GM23338 (cell line): ENCODE measurements around the gene TBC1D9B. TPM values are rescaled to one million over a fixed set of nuclear protein-coding genes. Genes with fewer than 3 reads are reported as not detected.

ENCODE experiments used
- ATAC-seq: fragments of 200-7000 bp; cut with Tn5 transposase; 3 replicates; pipeline ENCODE4 v1.9.1; 2020
- DNase-seq: peaks from one replicate; pipeline ENCODE4 v3.0.0-alpha.2; 2015; ENCODE audit warnings: low spot score
- H2AFZ ChIP-seq: fragments of 200-600 bp; sonication (generic); 2 replicates; pipeline ENCODE4 v1.8.0; 2016; ENCODE audit warnings: antibody characterized with exemption, mild to moderate bottlenecking, moderate library complexity
- H3F3A ChIP-seq: fragments of 200-600 bp; sonication (generic); replicated peaks from 2 replicates; pipeline ENCODE4 v1.8.0; 2017; ENCODE audit warnings: antibody characterized with exemption, mixed run types, low read depth
- H3K27ac ChIP-seq: fragments of 200-600 bp; sonication (generic); 2 replicates; pipeline ENCODE4 v1.6.1; 2016; ENCODE audit warnings: low read depth
- H3K27me3 ChIP-seq: fragments of 200-600 bp; sonication (generic); 2 replicates; pipeline ENCODE4 v1.8.0; 2016; ENCODE audit warnings: mild to moderate bottlenecking, mixed run types, moderate library complexity; ENCODE audit not compliant: insufficient read depth
- H3K36me3 ChIP-seq: fragments of 200-600 bp; sonication (generic); 2 replicates; pipeline ENCODE4 v1.8.0; 2016; ENCODE audit warnings: mild to moderate bottlenecking; ENCODE audit not compliant: insufficient read depth
- H3K4me1 ChIP-seq: fragments of 200-600 bp; sonication (generic); 2 replicates; pipeline ENCODE4 v1.8.0; 2016; ENCODE audit warnings: mild to moderate bottlenecking, moderate library complexity; ENCODE audit not compliant: insufficient read depth
- H3K4me2 ChIP-seq: fragments of 200-600 bp; sonication (generic); 2 replicates; pipeline ENCODE4 v1.7.1; 2017; ENCODE audit warnings: mixed run types
- H3K4me3 ChIP-seq: fragments of 200-600 bp; sonication (generic); 2 replicates; pipeline ENCODE4 v1.6.1; 2016; ENCODE audit warnings: mixed run types
- H3K79me2 ChIP-seq: fragments of 200-600 bp; sonication (generic); replicated peaks from 2 replicates; pipeline ENCODE4 v1.8.0; 2017; ENCODE audit warnings: mild to moderate bottlenecking; ENCODE audit not compliant: insufficient read depth
- H3K9me2 ChIP-seq: fragments of 200-600 bp; sonication (generic); 2 replicates; pipeline ENCODE4 v1.8.0; 2017; ENCODE audit not compliant: insufficient read depth
- H4K20me1 ChIP-seq: fragments of 200-600 bp; sonication (generic); replicated peaks from 2 replicates; pipeline ENCODE4 v1.8.0; 2017; ENCODE audit warnings: mild to moderate bottlenecking; ENCODE audit not compliant: insufficient read depth
- H3K27ac Mint-ChIP-seq: 2 replicates; pipeline ENCODE4 v1.8.0; 2020; ENCODE audit warnings: inconsistent platforms, mild to moderate bottlenecking, moderate library complexity, mixed read lengths
- H3K27me3 Mint-ChIP-seq: 3 replicates; pipeline ENCODE4 v1.8.0; 2022; ENCODE audit warnings: low read depth, mild to moderate bottlenecking, moderate library complexity, mixed read lengths, inconsistent platforms; ENCODE audit not compliant: insufficient read depth, poor library complexity
- H3K36me3 Mint-ChIP-seq: 3 replicates; pipeline ENCODE4 v1.8.0; 2021; ENCODE audit warnings: low read depth, mild to moderate bottlenecking, inconsistent platforms, moderate library complexity, mixed read lengths
- H3K4me1 Mint-ChIP-seq: 3 replicates; pipeline ENCODE4 v1.8.0; 2020; ENCODE audit warnings: mild to moderate bottlenecking, inconsistent platforms, mixed read lengths
- H3K4me3 Mint-ChIP-seq: 3 replicates; pipeline ENCODE4 v1.8.0; 2021; ENCODE audit warnings: moderate library complexity, mild to moderate bottlenecking, inconsistent platforms, mixed read lengths
- H3K9me3 Mint-ChIP-seq: 3 replicates; pipeline ENCODE4 v1.8.0; 2020; ENCODE audit warnings: moderate library complexity, mild to moderate bottlenecking, inconsistent platforms, mixed read lengths
- CREB1 ChIP-seq: fragments of 250-450 bp; sonication (Bioruptor Pico); IDR thresholded peaks from 2 replicates; pipeline ENCODE4 v1.5.0; 2020; ENCODE audit warnings: low read depth, mild to moderate bottlenecking, moderate library complexity
- POLR2AphosphoS5 ChIP-seq: IDR thresholded peaks from 2 replicates; pipeline ENCODE4 v1.6.1; 2016; ENCODE audit warnings: antibody characterized with exemption, low read depth
- REST ChIP-seq: IDR thresholded peaks from one replicate; pipeline ENCODE4 v1.6.1; 2018; ENCODE audit warnings: antibody characterized with exemption; ENCODE audit not compliant: unreplicated experiment
- ZNF114 ChIP-seq: fragments of 250-450 bp; sonication (Bioruptor Pico); IDR thresholded peaks from 2 replicates; pipeline ENCODE4 v1.5.0; 2020; ENCODE audit warnings: mild to moderate bottlenecking, moderate library complexity
- ZNF331 ChIP-seq: fragments of 250-450 bp; sonication (Bioruptor Pico); IDR thresholded peaks from 2 replicates; pipeline ENCODE4 v1.5.0; 2020; ENCODE audit warnings: low read depth, mild to moderate bottlenecking, moderate library complexity
- ZNF462 ChIP-seq: fragments of 250-450 bp; sonication (Bioruptor Pico); IDR thresholded peaks from 2 replicates; pipeline ENCODE4 v1.5.0; 2020; ENCODE audit warnings: mild to moderate bottlenecking, moderate library complexity
- polyA plus RNA-seq: library from polyadenylated mRNA; unstranded; fragments of >200 nt; fragmentation: Nextera tagmentation; extraction: Ambion mirVana; gene quantifications from 2 replicates; pipeline ENCODE4 v1.2.1, GENCODE V29; 2016
- total RNA-seq: library from RNA; depleted of rRNA; stranded (reverse); fragments of >200 nt; shearing (Covaris generic); gene quantifications from 2 replicates; pipeline ENCODE4 v1.2.3, GENCODE V29; 2014

Gene TBC1D9B
- total and polyA plus RNA-seq, 2 experiments from 2014 or later, result 19.0 to 38.0 TPM

GRCh38 chr5:179882338-179882737 lies 25.4 kb downstream of the TBC1D9B start:
- ATAC-seq (no peak), DNase-seq (no peak)
- Mint-ChIP-seq H3K27ac (no peak overlapping the region), H3K36me3 (peaks cover 62% of the 10 kb centered on the region), H3K4me1 (no peaks in the 10 kb centered on the region), H3K27me3 (peaks cover 4% of the 10 kb centered on the region), H3K9me3 (peaks cover 39% of the 10 kb centered on the region), H3K4me3 (no peak overlapping the region)
- Histone ChIP-seq H3K4me3 (no peak overlapping the region), H3K9me2 (0 out of 2 replicates have a peak, but pooled peaks cover 2% of the 10 kb centered on the region), H3K4me1 (no peaks in the 10 kb centered on the region), H2AFZ (no peak overlapping the region), H3K27ac (no peak overlapping the region), H3F3A (no peaks in the 10 kb centered on the region), H3K4me2 (no peak overlapping the region), H3K27me3 (no peaks in the 10 kb centered on the region), H3K36me3 (peaks cover 24% of the 10 kb centered on the region), H4K20me1 (no peaks in the 10 kb centered on the region), H3K79me2 (no peaks in the 10 kb centered on the region)
- no peak for TF ChIP-seq ZNF114 (CRISPR knock-in tag)
- TF ChIP-seq CREB1 (CRISPR knock-in tag), result no peak
- no peak for TF ChIP-seq REST
- no peak for TF ChIP-seq POLR2AphosphoS5
- TF ChIP-seq ZNF462 (CRISPR knock-in tag), result no peak
- no peak for TF ChIP-seq ZNF331
